Small intestine (tissue), 7 donors: ENCODE data around the gene RPP25L. TPM values are rescaled to one million over a fixed set of nuclear protein-coding genes. Genes with fewer than 3 reads are reported as not detected.

Experiments used
- DNase-seq, 2 donors: peaks; one replicate each; pipeline versions ENCODE4 v3.0.0 to v3.0.0-alpha.2; 2013
- FAIRE-seq: peaks from 2 replicates; lab custom pipeline; 2012; peaks lifted over from hg19 to GRCh38; lab: Jason Lieb, UNC
- H3K27ac ChIP-seq, 3 donors: one replicate each; pipeline ENCODE4 v1.5.1; 2013; ENCODE audit warnings: low read length in 2 of 3, mild to moderate bottlenecking in 2 of 3, control low read depth in 1 of 3, inconsistent platforms in 1 of 3, low read depth in 1 of 3, moderate library complexity in 1 of 3
- H3K27me3 ChIP-seq, 3 donors: one replicate each; pipeline ENCODE4 v1.6.1; 2013; ENCODE audit warnings: low read length in 3 of 3, inconsistent platforms in 1 of 3; ENCODE audit not compliant: control insufficient read depth in 3 of 3, insufficient read depth in 3 of 3
- H3K36me3 ChIP-seq, 3 donors: one replicate each; pipeline ENCODE4 v1.6.1; 2013; ENCODE audit warnings: low read length in 3 of 3, inconsistent platforms in 1 of 3, low read depth in 1 of 3, mild to moderate bottlenecking in 1 of 3, moderate library complexity in 1 of 3; ENCODE audit not compliant: control insufficient read depth in 3 of 3, insufficient read depth in 2 of 3
- H3K4me1 ChIP-seq, 3 donors: one replicate each; pipeline ENCODE4 v1.6.1; 2013; ENCODE audit warnings: low read length in 2 of 3, inconsistent platforms in 1 of 3, low read depth in 1 of 3, mild to moderate bottlenecking in 1 of 3, moderate library complexity in 1 of 3; ENCODE audit not compliant: control insufficient read depth in 3 of 3, insufficient read depth in 2 of 3
- H3K4me3 ChIP-seq, 3 donors: one replicate each; pipeline ENCODE4 v1.5.1; 2013; ENCODE audit warnings: low read length in 3 of 3, control low read depth in 1 of 3, inconsistent platforms in 1 of 3, low read depth in 1 of 3, mild to moderate bottlenecking in 1 of 3, moderate library complexity in 1 of 3
- H3K9me3 ChIP-seq, 2 donors: one replicate each; pipeline ENCODE4 v1.6.1; 2013; ENCODE audit warnings: low read depth in 1 of 2, low read length in 1 of 2; ENCODE audit not compliant: control insufficient read depth in 2 of 2, insufficient read depth in 1 of 2
- WGBS, 3 donors: extraction: QIAGEN DNeasy Blood & Tissue Kit; methylation state at CpG; one replicate each; pipeline ENCODE4 v1.1.7; 2013; 5-methylcytosine and 5-hydroxymethylcytosine counted together
- polyA plus RNA-seq, 4 donors: library from polyadenylated mRNA; stranded (reverse) in 3 of 4; unstranded in 1 of 4; fragments of 200-250 nt in 3 of 4; fragments of 120-200 nt in 1 of 4; gene quantifications; one replicate each; pipeline versions ENCODE4 v1.2.1 to v1.2.3, GENCODE V29; 2013
- donor health status: healthy with polysubstance abuse.
- donor health status: control.
- donor health status: control.
- donor health status: Bipolar disorder and iron deficiency.
- donor health status: healthy.

The RPP25L gene
- polyA plus RNA-seq, 4 donors: 41.2 to 93.7 (median 72.4) TPM

DNA sequence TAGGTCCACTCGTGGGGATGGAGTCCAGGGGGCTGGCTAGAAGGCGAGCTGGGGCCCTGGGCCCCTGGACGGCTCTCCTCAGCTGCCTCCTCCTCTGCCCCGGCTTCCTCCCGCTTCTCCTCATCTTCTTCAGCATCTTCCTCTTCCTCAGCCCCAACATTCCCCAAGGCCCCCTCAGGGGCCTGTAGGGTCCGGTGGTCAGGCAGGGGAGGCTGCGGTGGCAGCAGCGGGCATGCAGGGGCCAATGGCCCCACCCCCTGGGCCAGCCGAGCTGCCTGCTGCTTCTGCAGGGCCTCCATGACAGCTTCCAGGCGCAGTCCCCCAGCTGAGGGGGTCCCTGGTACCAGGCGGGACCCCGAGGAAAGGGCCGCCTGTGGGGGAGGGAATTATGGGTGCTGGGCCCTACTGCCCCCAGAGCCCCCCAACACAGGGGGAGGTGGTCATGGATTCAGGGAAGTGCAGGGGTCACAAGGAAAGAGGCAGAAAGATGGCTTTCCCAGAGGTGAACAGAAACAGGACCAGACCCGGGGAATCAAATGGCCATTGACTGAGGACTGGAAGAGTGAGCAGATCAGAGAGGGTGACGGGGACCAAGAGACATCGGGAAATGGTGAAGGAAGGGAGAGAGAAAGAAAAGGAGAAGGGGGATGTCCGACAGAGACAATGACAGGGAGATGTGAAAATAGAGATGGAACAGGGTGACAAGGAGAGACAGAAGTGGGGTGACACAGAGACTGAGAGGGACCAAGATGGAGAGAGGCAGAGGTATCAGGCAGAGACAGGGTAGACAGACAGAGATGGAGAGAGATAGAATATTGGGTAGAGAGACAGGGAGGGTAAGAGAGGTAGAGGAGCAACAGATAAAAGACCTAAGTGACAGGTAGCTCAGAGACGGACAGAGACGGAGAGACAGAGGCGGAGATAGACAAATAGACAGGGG lies 16.1 kb upstream of the RPP25L start:
- no peaks in the 10 kb centered on the region for H3K9me3 ChIP-seq
- FAIRE-seq: no peak
- peaks cover 0 to 24% (median 2%) of the 10 kb centered on the region in 3 donors for H3K4me1 ChIP-seq
- H3K4me3 ChIP-seq: peak overlapping the region in 1 of 3 donors; percentile 49
- no peak overlapping the region for H3K27ac ChIP-seq
- H3K36me3 ChIP-seq: no peaks in the 10 kb centered on the region
- 33 to 39% (median 38%) methylated on average over 20 of the region's 20 CpGs for WGBS, 3 donors
- no peak for DNase-seq
- H3K27me3 ChIP-seq: peaks cover 0 to 79% (median 44%) of the 10 kb centered on the region in 3 donors

DNA sequence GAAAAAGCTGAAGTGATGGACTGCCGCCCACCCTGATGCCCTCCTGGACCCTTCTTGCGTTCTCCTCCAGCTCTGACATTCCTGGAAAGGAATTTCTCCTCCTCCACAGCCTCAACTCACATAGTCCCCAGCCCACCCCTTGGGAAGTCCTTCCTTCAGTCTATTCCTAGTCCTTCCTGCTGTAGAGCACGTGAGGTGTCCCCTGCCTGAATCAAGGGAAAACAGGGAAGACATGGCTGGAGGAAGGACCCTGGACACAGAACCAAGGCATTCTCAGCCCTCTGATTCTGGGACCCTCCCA lies 13.2 kb upstream of the RPP25L start:
- 40 to 59% (median 53%) methylated on average over 3 of the region's 3 CpGs for WGBS, 3 donors
- H3K4me1 ChIP-seq: peaks cover 0 to 25% (median 2%) of the 10 kb centered on the region in 3 donors
- no peak overlapping the region for H3K4me3 ChIP-seq
- no peaks in the 10 kb centered on the region for H3K36me3 ChIP-seq
- DNase-seq (no peak), FAIRE-seq (no peak)
- H3K27ac ChIP-seq: no peak overlapping the region
- peaks cover 0 to 92% (median 51%) of the 10 kb centered on the region in 3 donors for H3K27me3 ChIP-seq
- H3K9me3 ChIP-seq: peaks cover 0 to 2% of the 10 kb centered on the region in 2 donors

DNA sequence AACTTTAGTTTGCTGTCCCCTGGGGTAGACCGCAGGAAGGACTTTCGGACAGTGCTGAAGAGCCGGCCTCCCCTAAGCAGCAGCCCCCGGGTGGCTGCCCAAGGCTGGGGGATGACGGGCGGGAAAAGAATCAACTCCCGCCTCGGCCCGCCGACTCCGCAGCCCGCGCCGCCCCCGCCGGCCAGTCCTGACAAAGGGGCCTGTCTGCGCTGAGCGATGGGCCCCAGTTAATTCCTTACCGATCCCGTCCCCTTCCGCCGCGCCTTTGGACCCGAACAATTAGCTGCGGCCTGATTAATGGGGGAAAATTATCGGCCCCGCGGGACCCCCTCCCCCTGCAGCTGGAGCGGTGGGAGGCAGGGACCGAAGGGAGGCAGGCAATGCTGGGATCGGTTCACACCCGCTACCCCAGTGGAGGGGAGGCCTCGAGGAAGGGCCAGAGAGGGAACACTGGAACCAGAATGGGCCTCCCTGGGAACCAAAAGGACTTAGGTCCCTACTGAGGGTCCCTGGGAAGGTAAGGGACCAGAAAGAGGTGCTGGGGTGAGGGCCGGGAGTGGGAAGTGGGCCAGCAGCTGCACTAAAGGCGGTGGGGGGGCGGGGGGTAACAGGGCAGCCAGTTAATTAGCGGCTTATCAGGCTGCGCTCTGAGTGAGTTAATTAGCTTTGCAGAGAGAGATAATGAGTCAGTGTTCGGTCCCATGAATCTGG lies 12.7 kb upstream of the RPP25L start:
- Histone ChIP-seq H3K9me3 (peaks cover 0 to 2% of the 10 kb centered on the region in 2 donors), H3K36me3 (no peaks in the 10 kb centered on the region), H3K4me1 (peaks cover 0 to 26% (median 2%) of the 10 kb centered on the region in 3 donors), H3K4me3 (no peak overlapping the region), H3K27me3 (peaks cover 0 to 87% (median 51%) of the 10 kb centered on the region in 3 donors), H3K27ac (no peak overlapping the region)
- 13 to 27% (median 16%) methylated on average over 39 of the region's 39 CpGs for WGBS, 3 donors
- FAIRE-seq (no peak), DNase-seq (no peak)

DNA sequence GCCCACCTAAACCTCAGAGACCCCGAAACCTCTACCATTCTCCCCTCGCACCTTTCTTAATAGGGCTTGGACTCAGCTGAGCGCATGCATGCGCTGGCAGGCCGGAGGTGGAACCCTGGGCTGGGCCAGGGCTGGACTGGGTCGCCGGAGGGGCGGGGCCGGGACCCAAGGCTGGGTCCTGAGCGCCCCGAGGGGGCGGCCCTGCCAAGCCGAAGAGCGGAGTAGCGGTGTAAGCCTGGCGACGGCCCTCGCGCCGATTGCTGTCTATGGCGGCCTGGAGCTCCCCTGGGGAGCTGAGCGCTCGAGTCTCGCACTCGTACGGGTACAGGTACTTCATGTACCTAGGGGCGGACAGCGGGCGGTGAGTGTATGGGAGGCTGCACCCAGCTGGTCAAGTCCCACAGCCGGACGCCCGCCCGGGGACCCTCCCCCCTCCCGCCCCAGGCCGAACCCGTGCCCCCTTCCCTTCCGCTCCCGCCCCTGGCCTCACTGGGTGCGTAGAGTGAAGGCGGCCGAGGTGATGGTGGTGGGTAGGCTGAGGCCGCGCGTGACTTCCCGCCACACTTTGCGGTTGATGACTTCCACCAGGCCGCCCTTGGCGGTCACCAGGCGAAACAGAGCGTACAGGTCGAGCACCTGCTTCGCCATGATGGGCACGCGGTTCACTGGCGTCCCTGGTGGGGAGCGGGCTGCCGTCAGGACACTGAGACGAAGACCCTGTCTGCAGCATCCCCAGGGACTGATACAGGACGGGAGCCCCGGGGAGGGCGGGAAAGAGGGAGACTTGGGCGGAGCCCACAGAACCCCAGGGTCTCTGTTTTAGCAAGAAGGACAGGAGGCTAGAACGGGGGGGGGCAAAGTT lies 11.7 kb upstream of the RPP25L start:
- Histone ChIP-seq H3K4me1 (peaks cover 0 to 30% (median 4%) of the 10 kb centered on the region in 3 donors), H3K36me3 (no peaks in the 10 kb centered on the region), H3K27ac (no peak overlapping the region), H3K9me3 (peaks cover 0 to 2% of the 10 kb centered on the region in 2 donors), H3K27me3 (peaks cover 0 to 78% (median 46%) of the 10 kb centered on the region in 3 donors), H3K4me3 (no peak overlapping the region)
- FAIRE-seq (no peak), DNase-seq (peak in 1 of 2 donors; percentile 29)
- 7 to 18% (median 17%) methylated on average over 54 to 63 of the region's 63 CpGs for WGBS, 3 donors

DNA sequence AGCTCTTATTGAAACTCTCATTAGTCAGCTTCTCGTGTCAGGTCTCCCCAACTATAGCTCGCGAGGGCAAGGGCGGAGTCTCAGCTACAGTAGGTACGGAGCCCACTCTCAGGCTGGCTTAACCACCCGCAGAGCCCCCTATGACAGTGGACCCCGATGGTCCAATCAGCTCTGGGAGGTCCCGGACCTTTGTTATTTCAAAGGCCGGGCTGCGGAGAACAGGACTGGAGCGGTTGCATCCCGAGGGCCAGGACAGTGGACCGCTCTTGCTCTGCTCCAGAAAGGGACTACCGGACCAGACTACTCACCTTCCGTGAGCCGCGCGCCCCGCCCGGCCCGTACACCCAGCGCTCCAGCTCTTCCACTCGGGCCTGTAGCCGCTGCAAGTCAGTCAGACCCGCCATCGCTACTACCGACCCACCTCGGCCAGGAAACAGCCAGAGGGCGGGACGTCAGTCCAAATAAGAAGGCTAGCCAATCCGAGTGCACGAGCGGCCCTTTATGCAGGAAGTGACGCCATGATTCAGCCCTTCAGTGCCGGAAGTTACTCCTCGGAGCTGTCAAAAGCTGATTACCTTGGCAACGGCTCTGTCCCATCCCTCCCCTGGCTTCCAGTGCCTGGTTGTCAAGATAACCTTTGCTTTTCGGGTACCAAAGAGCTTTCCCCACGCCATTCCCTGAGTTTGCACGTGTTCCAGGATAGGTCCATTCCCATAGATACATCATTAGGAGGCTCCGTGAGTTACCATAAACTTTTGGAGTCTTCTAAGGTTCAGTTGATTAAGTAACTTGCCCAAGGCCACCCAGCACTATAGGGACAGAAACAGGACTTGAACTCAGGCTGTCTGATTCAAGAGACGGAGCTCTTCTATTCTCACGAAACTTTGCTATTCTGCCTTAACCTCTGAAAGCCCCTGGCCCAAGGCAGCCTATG lies 8.4 kb upstream of the RPP25L start, which contains the start of gene DCTN3:
Gene DCTN3 (minus strand): TSS at position 435 of the 934 bp plus-strand sequence. CDS start 31 bp downstream, at position 404.
- 3 to 5% (median 4%) methylated on average over 43 of the region's 43 CpGs for WGBS, 3 donors

DNA sequence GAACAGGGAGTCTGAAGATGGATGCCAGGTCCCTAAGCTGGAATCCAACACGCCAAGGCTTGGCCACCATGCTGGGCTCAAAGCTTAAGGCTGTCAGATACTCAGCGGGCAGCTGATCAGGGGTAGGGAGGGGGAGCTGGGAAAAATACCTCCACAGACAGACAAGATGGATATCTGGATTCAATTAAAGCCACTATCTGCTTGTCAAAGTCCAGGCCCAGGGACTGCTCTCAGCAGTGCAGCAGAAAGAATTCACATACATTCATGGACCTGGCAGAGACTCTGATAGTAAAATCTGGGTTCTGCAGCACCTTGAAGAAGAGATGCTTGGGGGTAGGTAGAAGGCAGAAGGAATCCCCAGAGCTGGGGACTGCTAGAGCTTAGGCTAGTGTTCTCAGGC lies 3.2 kb upstream of the RPP25L start:
- no peak overlapping the region for H3K27ac ChIP-seq
- H3K4me3 ChIP-seq: no peak overlapping the region
- no peaks in the 10 kb centered on the region for H3K9me3 ChIP-seq
- no peaks in the 10 kb centered on the region for H3K27me3 ChIP-seq
- 95% methylated on average over 2 of the region's 2 CpGs for WGBS, 3 donors
- DNase-seq (no peak), FAIRE-seq (no peak)
- H3K4me1 ChIP-seq: peaks cover 0 to 28% (median 10%) of the 10 kb centered on the region in 3 donors
- peaks cover 8 to 48% (median 17%) of the 10 kb centered on the region in 3 donors for H3K36me3 ChIP-seq

More for the DNA sequence above, 8.4 kb upstream of the RPP25L start, which contains the start of gene DCTN3:
- H3K36me3 ChIP-seq: peaks cover 6 to 24% (median 17%) of the 10 kb centered on the region in 3 donors
- no peak for FAIRE-seq
- peaks cover 0 to 24% (median 4%) of the 10 kb centered on the region in 3 donors for H3K4me1 ChIP-seq
- H3K27me3 ChIP-seq: peaks cover 0 to 46% (median 24%) of the 10 kb centered on the region in 3 donors
- peaks cover 0 to 2% of the 10 kb centered on the region in 2 donors for H3K9me3 ChIP-seq
- peak within 1 kb of the TSS; percentile 69 to 100 (median 78) for H3K4me3 ChIP-seq
- peak; percentile 95 to 96 for DNase-seq
- peak within 1 kb of the TSS in 2 of 3 donors; percentile 17 to 61 for H3K27ac ChIP-seq

DNA sequence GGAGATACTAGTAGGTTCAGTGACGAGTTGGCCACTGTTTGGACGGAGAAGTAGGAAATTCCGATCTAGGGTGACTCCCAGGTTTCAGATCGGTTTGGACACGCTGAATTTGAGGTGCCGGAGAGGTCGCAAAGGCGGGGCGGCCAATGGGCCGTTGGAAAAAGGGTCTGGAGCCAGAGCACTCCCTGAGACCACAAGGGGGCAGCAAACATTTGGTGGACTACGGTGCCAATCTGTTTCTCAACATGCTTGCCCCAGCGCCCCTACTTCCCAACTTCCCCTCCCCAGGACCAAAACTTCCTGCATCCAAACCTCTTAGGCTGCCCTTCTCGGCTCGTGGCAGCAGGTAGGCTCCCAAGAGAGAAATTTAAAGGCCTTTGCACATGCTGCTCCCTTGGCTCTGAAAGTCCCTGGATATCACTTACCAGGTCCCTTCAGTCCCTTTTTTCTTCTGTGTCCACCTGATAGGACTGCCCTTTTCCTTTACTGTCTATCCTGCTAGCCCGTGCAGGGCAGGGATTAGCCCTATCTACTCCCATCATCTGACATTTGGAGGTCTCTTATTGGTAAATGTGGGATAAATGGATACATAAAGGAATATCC lies 992 bp upstream of the RPP25L start:
- peak overlapping the region; percentile 40 to 86 (median 75) for H3K4me3 ChIP-seq
- peaks cover 8 to 46% (median 11%) of the 10 kb centered on the region in 3 donors for H3K36me3 ChIP-seq
- peaks cover 0 to 22% (median 6%) of the 10 kb centered on the region in 3 donors for H3K4me1 ChIP-seq
- no peak for FAIRE-seq
- no peak overlapping the region for H3K27ac ChIP-seq
- no peaks in the 10 kb centered on the region for H3K9me3 ChIP-seq
- WGBS, 3 donors: 1 to 2% (median 1%) methylated on average over 15 of the region's 15 CpGs
- H3K27me3 ChIP-seq: no peaks in the 10 kb centered on the region
- peak; percentile 82 to 86 for DNase-seq
